ENCODE data around the gene ADARB2.
"Not testable (repeated sequence)": the region's sequence is repeated elsewhere in the genome, so short reads cannot be mapped to it uniquely, and the experiment has no call there.

The ADARB2 gene

GRCh38 chr10:1328161-1328823 lies 409.0 kb downstream of the ADARB2 start:
- DNase-seq = no peak

- no peak for DNase-seq
Observed at GRCh38 chr10:1327759-1328158, 409.6 kb downstream of the ADARB2 start.

GRCh38 chr10:1326514-1326913 lies 410.8 kb downstream of the ADARB2 start:
- DNase-seq = not testable (repeated sequence)

- no peak for DNase-seq
Observed at GRCh38 chr10:1324903-1325302, 412.4 kb downstream of the ADARB2 start.

- no peak for DNase-seq
Observed at GRCh38 chr10:1323951-1324350, 413.4 kb downstream of the ADARB2 start.

GRCh38 chr10:1320739-1321320 lies 416.5 kb downstream of the ADARB2 start:
- DNase-seq = no peak

GRCh38 chr10:1316809-1317143 lies 420.5 kb downstream of the ADARB2 start:
- peak; percentile 45 for DNase-seq

- peak; percentile 45 for DNase-seq
Observed at GRCh38 chr10:1316121-1316808, 421.1 kb downstream of the ADARB2 start.

- no peak for DNase-seq
Observed at GRCh38 chr10:1315178-1315577, 422.1 kb downstream of the ADARB2 start.

- no peak for DNase-seq
Observed at GRCh38 chr10:1311726-1312125, 425.6 kb downstream of the ADARB2 start.

- DNase-seq = no peak
Observed at GRCh38 chr10:1310271-1310789, 427.0 kb downstream of the ADARB2 start.

- DNase-seq = no peak
Observed at GRCh38 chr10:1309617-1310270, 427.6 kb downstream of the ADARB2 start.

GRCh38 chr10:1308962-1309616 lies 428.2 kb downstream of the ADARB2 start:
- no peak for DNase-seq

- DNase-seq = no peak
Observed at GRCh38 chr10:1308173-1308961, 429.0 kb downstream of the ADARB2 start.

- no peak for DNase-seq
Observed at GRCh38 chr10:1301143-1301542, 436.2 kb downstream of the ADARB2 start.

GRCh38 chr10:1300218-1300617 lies 437.1 kb downstream of the ADARB2 start:
- no peak for DNase-seq

GRCh38 chr10:1299041-1299726 lies 438.1 kb downstream of the ADARB2 start:
- no peak for DNase-seq

- no peak for DNase-seq
Observed at GRCh38 chr10:1297566-1298301, 439.6 kb downstream of the ADARB2 start.

GRCh38 chr10:1295756-1296480 lies 441.4 kb downstream of the ADARB2 start:
- DNase-seq = no peak

GRCh38 chr10:1294748-1295147 lies 442.6 kb downstream of the ADARB2 start:
- DNase-seq = no peak
